Body of pancreas (tissue), 4 donors: ENCODE data around the gene KDF1.

Source experiments
- CTCF ChIP-seq, 7 experiments: fragments of 450-650 bp in 4 of 7; fragments of 200-600 bp in 3 of 7; sonication (generic) in 3 of 7; IDR thresholded peaks; one replicate each; pipeline ENCODE4 v1.5.1; 2016 to 2019; ENCODE audit warnings: antibody characterized with exemption in 7 of 7
- POLR2A ChIP-seq, 3 donors: fragments of 450-650 bp; IDR thresholded peaks; one replicate each; pipeline ENCODE4 v1.6.1; 2016; ENCODE audit warnings: antibody characterized with exemption in 3 of 3, mild to moderate bottlenecking in 2 of 3

- TF ChIP-seq CTCF (IDR thresholded peaks at IDR 0.05): no peak
- no peak for TF ChIP-seq POLR2A (IDR thresholded peaks at IDR 0.05)
These were observed 23.4 kb downstream of the KDF1 start for GRCh38 chr1:26936823-26937222.
